NCI-H2227 (cell line): ENCODE measurements around the gene BNC2.

ENCODE experiments used
- DNase-seq: peaks from one replicate; lab custom pipeline; 2025; ENCODE audit not compliant: unreplicated experiment; lab: John Stamatoyannopoulos, UW

Gene BNC2

GRCh38 chr9:16640649-16641048 is 229.8 kb downstream of the BNC2 start:
- DNase-seq: no peak

DNA sequence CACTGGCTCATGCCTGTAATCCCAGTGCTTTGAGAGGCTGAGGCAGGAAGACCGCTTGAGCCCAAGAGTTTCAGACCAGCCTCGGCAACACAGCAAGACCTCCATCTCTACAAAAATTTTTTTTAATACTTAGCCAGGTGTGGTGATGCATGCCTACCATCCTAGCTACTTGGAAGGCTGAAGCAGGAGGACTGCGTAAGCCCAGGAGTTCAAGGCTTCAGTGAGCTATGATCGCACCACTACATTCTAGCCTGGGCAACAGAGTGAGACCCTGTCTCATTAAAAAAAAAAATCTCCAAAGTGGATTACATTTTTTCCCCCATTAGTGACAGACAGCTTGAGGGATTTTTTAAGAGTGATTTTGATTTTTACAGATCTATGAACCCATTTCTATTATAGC is 230.8 kb downstream of the BNC2 start:
- DNase-seq: no peak

DNA sequence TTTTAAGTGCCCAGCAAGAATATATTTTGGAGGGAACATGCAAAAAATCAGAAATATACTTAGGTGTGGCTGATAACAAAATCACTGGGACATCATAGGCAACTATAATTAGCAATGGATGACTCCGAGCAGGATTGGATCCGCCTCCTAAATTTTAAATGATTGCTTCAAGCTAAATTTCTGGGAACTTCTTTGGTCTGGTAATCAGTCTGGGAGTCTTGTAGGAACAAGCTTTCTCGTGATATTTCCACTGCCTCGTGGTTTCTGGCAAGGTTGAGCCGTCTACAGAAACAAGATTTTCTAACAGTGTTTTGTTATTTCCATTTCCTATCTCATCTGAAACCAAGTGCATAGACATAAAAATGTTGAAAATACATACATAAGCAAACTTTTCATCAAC is 232.6 kb downstream of the BNC2 start:
- no peak for DNase-seq

- no peak for DNase-seq
Measured at GRCh38 chr9:16637218-16637617, 233.3 kb downstream of the BNC2 start.

DNA sequence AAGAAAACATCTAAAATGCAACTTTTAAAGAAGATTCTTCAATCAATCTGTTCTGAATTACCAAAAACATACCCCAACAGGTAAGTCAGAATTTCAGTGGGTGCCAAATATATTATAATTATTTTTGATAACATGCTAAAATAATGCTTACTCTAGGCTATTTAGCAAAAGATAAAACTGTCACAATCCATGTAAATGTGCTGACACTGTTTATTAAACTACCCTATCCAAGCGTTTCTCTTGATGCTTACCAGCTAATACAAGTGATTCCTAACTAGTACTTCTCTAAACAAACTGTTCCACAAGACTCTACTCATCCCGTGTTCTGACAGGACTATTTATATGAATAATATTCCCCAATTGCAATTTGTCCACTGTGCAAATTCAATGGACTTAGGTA is 236.7 kb downstream of the BNC2 start:
- no peak for DNase-seq

GRCh38 chr9:16628413-16628812 is 242.1 kb downstream of the BNC2 start:
- no peak for DNase-seq

- DNase-seq: peak; percentile 60
Measured at GRCh38 chr9:16627967-16628366, 242.5 kb downstream of the BNC2 start.

DNA sequence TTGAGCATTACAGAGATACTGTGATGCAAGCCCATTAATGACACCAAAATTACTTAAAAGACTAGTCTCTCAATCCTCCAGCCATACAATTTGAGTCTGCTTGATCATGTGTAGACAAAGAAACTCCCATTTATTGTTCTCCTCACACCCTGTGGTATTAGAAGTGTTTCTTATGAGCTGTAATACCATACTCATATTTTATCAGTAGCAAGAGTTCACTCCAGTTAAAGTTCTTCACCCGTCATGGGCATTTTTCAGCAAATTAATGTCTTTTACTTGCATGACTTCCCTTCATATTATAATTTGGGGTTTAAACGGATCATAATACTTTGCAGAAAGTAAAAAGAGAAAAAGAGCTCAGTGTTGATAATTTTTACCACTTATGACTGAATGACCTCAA is 242.9 kb downstream of the BNC2 start:
- peak; percentile 60 for DNase-seq

GRCh38 chr9:16626577-16627130 is 243.8 kb downstream of the BNC2 start:
- DNase-seq: peak; percentile 50

- no peak for DNase-seq
Measured at GRCh38 chr9:16625811-16626210, 244.7 kb downstream of the BNC2 start.

- peak; percentile 19 for DNase-seq
Measured at GRCh38 chr9:16625161-16625631, 245.3 kb downstream of the BNC2 start.

DNA sequence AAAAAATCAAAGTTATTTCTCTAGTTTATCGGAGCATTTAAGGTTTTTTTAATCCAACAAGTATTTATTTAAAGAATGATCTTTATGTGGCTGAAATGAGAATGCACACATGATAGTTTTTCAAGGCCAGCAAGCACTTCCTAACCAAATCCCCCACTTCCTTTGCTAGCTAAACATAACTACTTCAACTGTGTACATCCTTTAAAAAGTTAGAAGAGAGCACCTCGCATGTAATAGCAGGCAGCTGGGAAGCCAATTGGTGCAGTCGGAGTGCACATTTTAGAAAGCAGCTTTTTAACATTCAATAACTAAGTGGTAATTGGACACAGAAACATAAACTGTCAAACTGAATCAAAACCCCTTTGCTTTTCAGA is 245.7 kb downstream of the BNC2 start:
- no peak for DNase-seq

- no peak for DNase-seq
Measured at GRCh38 chr9:16623989-16624743, 246.3 kb downstream of the BNC2 start.

DNA sequence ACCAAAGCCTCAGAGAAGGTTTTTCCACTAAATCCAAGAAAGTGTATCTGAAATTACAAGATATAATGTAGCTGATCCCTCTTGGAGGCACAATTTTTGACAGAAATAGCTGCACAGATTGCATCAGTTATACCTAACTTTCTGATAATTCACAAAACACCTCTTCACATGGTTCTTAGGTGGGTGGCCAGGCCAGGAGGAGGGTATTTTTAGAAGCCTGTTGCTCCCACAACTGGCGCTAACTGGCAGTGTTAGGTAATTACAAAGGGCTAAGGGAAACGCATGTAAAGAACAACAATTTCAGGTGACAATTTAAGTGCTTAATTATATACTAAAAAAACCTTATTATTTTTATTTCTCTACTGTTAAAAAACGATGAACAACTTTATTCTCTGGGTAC is 247.9 kb downstream of the BNC2 start:
- DNase-seq: peak; percentile 10

- no peak for DNase-seq
Measured at GRCh38 chr9:16619914-16620520, 250.5 kb downstream of the BNC2 start.

- DNase-seq: no peak
Measured at GRCh38 chr9:16619402-16619801, 251.1 kb downstream of the BNC2 start.

GRCh38 chr9:16618524-16618923 is 251.9 kb downstream of the BNC2 start:
- DNase-seq: no peak

- no peak for DNase-seq
Measured at GRCh38 chr9:16616686-16617085, 253.8 kb downstream of the BNC2 start.

- no peak for DNase-seq
Measured at GRCh38 chr9:16615451-16615850, 255.0 kb downstream of the BNC2 start.

- no peak for DNase-seq
Measured at GRCh38 chr9:16613605-16614004, 256.9 kb downstream of the BNC2 start.

- no peak for DNase-seq
Measured at GRCh38 chr9:16613051-16613450, 257.4 kb downstream of the BNC2 start.

DNA sequence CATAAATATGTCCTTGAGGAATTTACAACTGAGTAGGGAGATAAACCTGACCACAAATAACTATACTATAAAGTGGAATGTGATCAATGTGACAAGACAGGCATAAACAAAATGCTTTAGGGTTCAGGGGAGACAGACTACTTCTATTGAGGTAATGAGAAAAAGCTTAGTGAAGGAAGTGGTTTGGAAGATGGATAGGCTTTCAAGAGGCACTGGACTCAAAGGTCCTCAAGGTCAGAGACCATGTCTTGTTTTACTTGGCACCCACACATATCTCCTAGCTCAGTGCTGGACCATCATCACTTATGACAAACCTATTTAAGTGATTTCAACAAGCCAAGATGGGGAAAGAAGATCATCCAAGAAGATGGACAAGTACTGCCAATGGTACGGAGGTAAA is 257.8 kb downstream of the BNC2 start:
- no peak for DNase-seq
